ENCODE measurements around the gene MCOLN1.

Gene MCOLN1

GRCh38 chr19:7478843-7479227, 43.6 kb upstream of the MCOLN1 start:
- in situ Hi-C loops (cut with HindIII; ENCODE audit: low sequenced_read_pairs) = no loop called here
- no peak for TF ChIP-seq CTCF (IDR thresholded peaks at IDR 0.05; ENCODE audit: low read depth, low read length)
- H3K4me3 ChIP-seq (ENCODE audit: low read depth, low read length) = no peak overlapping the region
- DNase-seq (ENCODE audit: low read depth, low spot score) = no peak

- TF ChIP-seq CTCF (IDR thresholded peaks at IDR 0.05; ENCODE audit: low read depth, low read length) = no peak
- no peak overlapping the region for H3K4me3 ChIP-seq (ENCODE audit: low read depth, low read length)
- in situ Hi-C loops (cut with HindIII; ENCODE audit: low sequenced_read_pairs) = no loop called here
These were observed 42.0 kb upstream of the MCOLN1 start for GRCh38 chr19:7480222-7480969.

GRCh38 chr19:7480970-7481255, 41.5 kb upstream of the MCOLN1 start:
- no peak for TF ChIP-seq CTCF (IDR thresholded peaks at IDR 0.05; ENCODE audit: low read depth, low read length)
- DNase-seq (ENCODE audit: low read depth, low spot score) = no peak
- in situ Hi-C loops (cut with HindIII; ENCODE audit: low sequenced_read_pairs) = no loop called here
- no peak overlapping the region for H3K4me3 ChIP-seq (ENCODE audit: low read depth, low read length)

More at GRCh38 chr19:7480222-7480969, 42.0 kb upstream of the MCOLN1 start:
- no peak for DNase-seq (ENCODE audit: low read depth, low spot score)

- in situ Hi-C loops (cut with HindIII; ENCODE audit: low sequenced_read_pairs) = no loop called here
- no peak for DNase-seq (ENCODE audit: low read depth, low spot score)
- H3K4me3 ChIP-seq (ENCODE audit: low read depth, low read length) = no peak overlapping the region
- no peak for TF ChIP-seq CTCF (IDR thresholded peaks at IDR 0.05; ENCODE audit: low read depth, low read length)
These were observed 39.6 kb upstream of the MCOLN1 start for GRCh38 chr19:7482584-7483439.

GRCh38 chr19:7483720-7484201, 38.7 kb upstream of the MCOLN1 start:
- H3K4me3 ChIP-seq (ENCODE audit: low read depth, low read length) = no peak overlapping the region
- DNase-seq (ENCODE audit: low read depth, low spot score) = no peak
- TF ChIP-seq CTCF (IDR thresholded peaks at IDR 0.05; ENCODE audit: low read depth, low read length) = no peak
- in situ Hi-C loops (cut with HindIII; ENCODE audit: low sequenced_read_pairs) = no loop called here

GRCh38 chr19:7486923-7487322, 35.5 kb upstream of the MCOLN1 start:
- no peak for TF ChIP-seq CTCF (IDR thresholded peaks at IDR 0.05; ENCODE audit: low read depth, low read length)
- H3K4me3 ChIP-seq (ENCODE audit: low read depth, low read length) = no peak overlapping the region
- in situ Hi-C loops (cut with HindIII; ENCODE audit: low sequenced_read_pairs) = no loop called here
- no peak for DNase-seq (ENCODE audit: low read depth, low spot score)

All from astrocyte of the spinal cord (primary cell).